Neural cell (in vitro differentiated cells): ENCODE data around the gene KRI1.
A peak's percentile ranks its signal among the peaks of the same experiment; 100 is the strongest.

ENCODE experiments used
- POLR2AphosphoS5 ChIP-seq: IDR thresholded peaks from 2 replicates; pipeline ENCODE4 v1.6.1; 2012
- RAD21 ChIP-seq: fragments of 450-650 bp; conservative IDR thresholded peaks from 2 replicates; pipeline ENCODE4 v1.6.1; 2014; ENCODE audit warnings: antibody characterized with exemption, mild to moderate bottlenecking, moderate library complexity
- TAF1 ChIP-seq: IDR thresholded peaks from 2 replicates; pipeline ENCODE4 v1.6.1; 2012; ENCODE audit warnings: low read depth
- TF ChIP-seq, protein P1 (sequence below): fragments of 450-650 bp; IDR thresholded peaks from 2 replicates; pipeline ENCODE4 v1.5.1; 2014; ENCODE audit warnings: antibody characterized with exemption, mild to moderate bottlenecking, moderate library complexity; ENCODE audit not compliant: poor library complexity, severe bottlenecking
- TF ChIP-seq, protein P2 (sequence below): IDR thresholded peaks from 2 replicates; pipeline ENCODE4 v1.6.1; 2012; ENCODE audit warnings: borderline replicate concordance

DNA sequence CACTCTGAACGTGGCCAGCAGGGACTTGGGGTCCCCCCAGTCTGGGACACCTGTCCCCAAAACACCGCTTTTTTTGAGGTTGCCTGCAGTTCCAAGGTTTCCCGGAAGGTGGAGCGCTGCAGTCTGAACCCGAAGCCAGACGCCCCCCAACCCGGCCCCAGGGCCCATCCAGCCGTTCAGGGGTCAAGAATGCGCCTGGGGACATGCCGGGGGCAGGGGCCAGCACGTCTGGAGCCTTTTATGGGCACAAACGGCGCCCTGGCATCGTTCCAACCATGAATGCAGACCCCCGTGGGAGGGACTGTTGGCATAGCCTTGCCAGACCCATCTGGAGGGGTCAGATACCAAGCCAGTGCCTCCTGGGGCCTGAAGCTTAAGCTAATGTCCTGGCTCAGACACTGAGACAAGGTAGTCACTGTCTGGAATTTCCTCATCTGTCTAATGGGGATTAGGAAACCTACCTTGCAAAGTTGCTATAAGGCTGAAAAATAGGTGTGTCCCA is 55.5 kb downstream of the KRI1 start:
- TF ChIP-seq TAF1 (no peak), POLR2AphosphoS5 (no peak), RAD21 (no peak)
- TF ChIP-seq, protein P1, sequence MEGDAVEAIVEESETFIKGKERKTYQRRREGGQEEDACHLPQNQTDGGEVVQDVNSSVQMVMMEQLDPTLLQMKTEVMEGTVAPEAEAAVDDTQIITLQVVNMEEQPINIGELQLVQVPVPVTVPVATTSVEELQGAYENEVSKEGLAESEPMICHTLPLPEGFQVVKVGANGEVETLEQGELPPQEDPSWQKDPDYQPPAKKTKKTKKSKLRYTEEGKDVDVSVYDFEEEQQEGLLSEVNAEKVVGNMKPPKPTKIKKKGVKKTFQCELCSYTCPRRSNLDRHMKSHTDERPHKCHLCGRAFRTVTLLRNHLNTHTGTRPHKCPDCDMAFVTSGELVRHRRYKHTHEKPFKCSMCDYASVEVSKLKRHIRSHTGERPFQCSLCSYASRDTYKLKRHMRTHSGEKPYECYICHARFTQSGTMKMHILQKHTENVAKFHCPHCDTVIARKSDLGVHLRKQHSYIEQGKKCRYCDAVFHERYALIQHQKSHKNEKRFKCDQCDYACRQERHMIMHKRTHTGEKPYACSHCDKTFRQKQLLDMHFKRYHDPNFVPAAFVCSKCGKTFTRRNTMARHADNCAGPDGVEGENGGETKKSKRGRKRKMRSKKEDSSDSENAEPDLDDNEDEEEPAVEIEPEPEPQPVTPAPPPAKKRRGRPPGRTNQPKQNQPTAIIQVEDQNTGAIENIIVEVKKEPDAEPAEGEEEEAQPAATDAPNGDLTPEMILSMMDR: peak; percentile 66
- TF ChIP-seq, protein P2, sequence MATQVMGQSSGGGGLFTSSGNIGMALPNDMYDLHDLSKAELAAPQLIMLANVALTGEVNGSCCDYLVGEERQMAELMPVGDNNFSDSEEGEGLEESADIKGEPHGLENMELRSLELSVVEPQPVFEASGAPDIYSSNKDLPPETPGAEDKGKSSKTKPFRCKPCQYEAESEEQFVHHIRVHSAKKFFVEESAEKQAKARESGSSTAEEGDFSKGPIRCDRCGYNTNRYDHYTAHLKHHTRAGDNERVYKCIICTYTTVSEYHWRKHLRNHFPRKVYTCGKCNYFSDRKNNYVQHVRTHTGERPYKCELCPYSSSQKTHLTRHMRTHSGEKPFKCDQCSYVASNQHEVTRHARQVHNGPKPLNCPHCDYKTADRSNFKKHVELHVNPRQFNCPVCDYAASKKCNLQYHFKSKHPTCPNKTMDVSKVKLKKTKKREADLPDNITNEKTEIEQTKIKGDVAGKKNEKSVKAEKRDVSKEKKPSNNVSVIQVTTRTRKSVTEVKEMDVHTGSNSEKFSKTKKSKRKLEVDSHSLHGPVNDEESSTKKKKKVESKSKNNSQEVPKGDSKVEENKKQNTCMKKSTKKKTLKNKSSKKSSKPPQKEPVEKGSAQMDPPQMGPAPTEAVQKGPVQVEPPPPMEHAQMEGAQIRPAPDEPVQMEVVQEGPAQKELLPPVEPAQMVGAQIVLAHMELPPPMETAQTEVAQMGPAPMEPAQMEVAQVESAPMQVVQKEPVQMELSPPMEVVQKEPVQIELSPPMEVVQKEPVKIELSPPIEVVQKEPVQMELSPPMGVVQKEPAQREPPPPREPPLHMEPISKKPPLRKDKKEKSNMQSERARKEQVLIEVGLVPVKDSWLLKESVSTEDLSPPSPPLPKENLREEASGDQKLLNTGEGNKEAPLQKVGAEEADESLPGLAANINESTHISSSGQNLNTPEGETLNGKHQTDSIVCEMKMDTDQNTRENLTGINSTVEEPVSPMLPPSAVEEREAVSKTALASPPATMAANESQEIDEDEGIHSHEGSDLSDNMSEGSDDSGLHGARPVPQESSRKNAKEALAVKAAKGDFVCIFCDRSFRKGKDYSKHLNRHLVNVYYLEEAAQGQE: no peak
